Body of pancreas (tissue), 4 donors: ENCODE measurements around the gene FNDC3B. TPM values are rescaled to one million over a fixed set of nuclear protein-coding genes. Genes with fewer than 3 reads are reported as not detected.

Experiments used
- ATAC-seq: fragments of 150-250 bp; one replicate; pipeline ENCODE4 v1.9.1; 2016
- DNase-seq, 4 donors: peaks; one replicate each; pipeline ENCODE4 v3.0.0-alpha.2; 2019
- H3K27ac ChIP-seq, 4 donors: fragments of 200-600 bp; sonication (generic); 1 replicate in 3 of 4; 2 replicates in 1 of 4; pipeline versions ENCODE4 v1.5.1 to v1.6.1; 2016 to 2019; ENCODE audit warnings: mild to moderate bottlenecking in 1 of 4, mixed read lengths in 1 of 4, moderate library complexity in 1 of 4
- H3K27me3 ChIP-seq, 2 donors: fragments of 200-600 bp; sonication (generic); one replicate each; pipeline ENCODE4 v1.6.0; 2016; ENCODE audit warnings: mild to moderate bottlenecking in 1 of 2
- H3K36me3 ChIP-seq, 2 donors: fragments of 200-600 bp; sonication (generic); replicated peaks in 1 of 2; 2 replicates each; pipeline ENCODE4 v1.5.1; 2016; ENCODE audit warnings: low read depth in 2 of 2; ENCODE audit not compliant: insufficient read depth in 1 of 2
- H3K4me1 ChIP-seq: fragments of 200-600 bp; sonication (generic); one replicate; pipeline ENCODE4 v1.6.0; 2016
- H3K4me3 ChIP-seq, 2 donors: fragments of 200-600 bp; sonication (generic); 1 replicate in 1 of 2; 2 replicates in 1 of 2; pipeline ENCODE4 v1.5.1; 2016 to 2019
- H3K9me3 ChIP-seq, 3 donors: fragments of 200-600 bp; sonication (generic); 1 replicate in 2 of 3; 2 replicates in 1 of 3; pipeline ENCODE4 v1.5.1; 2016
- POLR2A ChIP-seq, 3 donors: fragments of 450-650 bp; IDR thresholded peaks; one replicate each; pipeline ENCODE4 v1.6.1; 2016; ENCODE audit warnings: antibody characterized with exemption in 3 of 3, mild to moderate bottlenecking in 2 of 3
- WGBS, 2 donors: methylation state at CpG; one replicate each; pipeline ENCODE4 v1.1.5; 2017; 5-methylcytosine and 5-hydroxymethylcytosine counted together
- intact Hi-C: fragments of 100-400 bp; cut with DNase I; formaldehyde crosslinking; loops from one replicate; pipeline ENCODE4 v1.15.1; 2023
- total RNA-seq, 2 donors: library from RNA; depleted of rRNA; stranded (reverse); fragments of >200 nt; gene quantifications; one replicate each; pipeline ENCODE4 v1.1.0, GENCODE V29; 2016
- TF ChIP-seq, protein P1 (sequence below), 7 experiments: fragments of 450-650 bp in 4 of 7; fragments of 200-600 bp in 3 of 7; sonication (generic) in 3 of 7; IDR thresholded peaks; one replicate each; pipeline ENCODE4 v1.5.1; 2016 to 2019; ENCODE audit warnings: antibody characterized with exemption in 7 of 7

The FNDC3B gene
- total RNA-seq, 2 donors from 2014 or later: 64.3 to 86.0 TPM

DNA sequence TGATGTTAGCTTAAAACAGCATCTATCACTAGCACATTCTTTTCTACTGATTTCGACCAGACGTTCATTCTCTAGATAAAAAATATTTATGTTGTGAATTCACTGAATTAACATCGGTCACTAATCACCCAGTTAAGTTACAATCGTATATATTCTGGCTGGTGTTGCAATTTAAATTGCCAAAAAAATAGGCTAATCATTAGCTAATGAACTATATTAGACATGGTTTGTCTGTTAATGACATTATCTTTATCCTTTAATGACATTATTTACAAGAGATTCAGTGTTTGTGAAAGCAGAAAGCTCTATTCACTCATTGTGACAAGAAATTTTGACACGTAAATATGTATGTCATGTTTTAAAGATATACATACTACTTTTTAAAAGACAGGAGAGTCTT lies 402.2 kb downstream of the FNDC3B start:
- ATAC-seq: no peak
- 55% methylated on average over 5 of the region's 5 CpGs for WGBS, 2 donors

DNA sequence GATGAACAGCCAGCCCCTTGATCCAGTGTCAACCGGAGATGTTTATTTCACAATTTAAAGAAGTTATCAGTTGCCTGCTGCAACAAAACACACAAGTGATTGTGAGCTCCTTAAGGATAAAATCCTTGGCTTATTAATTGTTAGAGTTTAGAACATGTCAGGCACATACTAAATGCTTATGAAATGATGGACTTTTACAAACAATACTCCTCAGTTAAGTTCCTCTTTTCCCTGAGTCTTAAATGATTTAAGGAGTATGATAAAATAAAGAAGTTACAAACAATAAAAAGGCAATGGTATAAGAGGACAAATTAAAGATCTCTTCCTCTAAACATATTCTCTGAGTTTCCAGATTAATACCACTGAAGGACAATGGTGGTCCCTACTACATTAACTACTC lies 403.2 kb downstream of the FNDC3B start:
- ATAC-seq: no peak
- Histone ChIP-seq H3K4me1 (no peaks in the 10 kb centered on the region), H3K4me3 (no peak overlapping the region), H3K9me3 (no peaks in the 10 kb centered on the region), H3K27me3 (peaks cover 0 to 2% of the 10 kb centered on the region in 2 donors), H3K36me3 (no peaks in the 10 kb centered on the region), H3K27ac (no peak overlapping the region)
- intact Hi-C loops: no loop called here
- 50 to 69% methylated on average over 1 of the region's 1 CpG for WGBS, 2 donors
- no peak for TF ChIP-seq POLR2A (IDR thresholded peaks at IDR 0.05)
- TF ChIP-seq, protein P1, sequence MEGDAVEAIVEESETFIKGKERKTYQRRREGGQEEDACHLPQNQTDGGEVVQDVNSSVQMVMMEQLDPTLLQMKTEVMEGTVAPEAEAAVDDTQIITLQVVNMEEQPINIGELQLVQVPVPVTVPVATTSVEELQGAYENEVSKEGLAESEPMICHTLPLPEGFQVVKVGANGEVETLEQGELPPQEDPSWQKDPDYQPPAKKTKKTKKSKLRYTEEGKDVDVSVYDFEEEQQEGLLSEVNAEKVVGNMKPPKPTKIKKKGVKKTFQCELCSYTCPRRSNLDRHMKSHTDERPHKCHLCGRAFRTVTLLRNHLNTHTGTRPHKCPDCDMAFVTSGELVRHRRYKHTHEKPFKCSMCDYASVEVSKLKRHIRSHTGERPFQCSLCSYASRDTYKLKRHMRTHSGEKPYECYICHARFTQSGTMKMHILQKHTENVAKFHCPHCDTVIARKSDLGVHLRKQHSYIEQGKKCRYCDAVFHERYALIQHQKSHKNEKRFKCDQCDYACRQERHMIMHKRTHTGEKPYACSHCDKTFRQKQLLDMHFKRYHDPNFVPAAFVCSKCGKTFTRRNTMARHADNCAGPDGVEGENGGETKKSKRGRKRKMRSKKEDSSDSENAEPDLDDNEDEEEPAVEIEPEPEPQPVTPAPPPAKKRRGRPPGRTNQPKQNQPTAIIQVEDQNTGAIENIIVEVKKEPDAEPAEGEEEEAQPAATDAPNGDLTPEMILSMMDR (IDR thresholded peaks at IDR 0.05): no peak
- DNase-seq: no peak

More for the DNA sequence above, 402.2 kb downstream of the FNDC3B start:
- Histone ChIP-seq H3K9me3 (no peaks in the 10 kb centered on the region), H3K4me3 (no peak overlapping the region), H3K36me3 (no peaks in the 10 kb centered on the region), H3K27ac (no peak overlapping the region), H3K27me3 (no peaks in the 10 kb centered on the region), H3K4me1 (no peaks in the 10 kb centered on the region)
- TF ChIP-seq, protein P1 (IDR thresholded peaks at IDR 0.05): no peak
- no peak for TF ChIP-seq POLR2A (IDR thresholded peaks at IDR 0.05)
- no peak for DNase-seq
- intact Hi-C loops: no loop called here

DNA sequence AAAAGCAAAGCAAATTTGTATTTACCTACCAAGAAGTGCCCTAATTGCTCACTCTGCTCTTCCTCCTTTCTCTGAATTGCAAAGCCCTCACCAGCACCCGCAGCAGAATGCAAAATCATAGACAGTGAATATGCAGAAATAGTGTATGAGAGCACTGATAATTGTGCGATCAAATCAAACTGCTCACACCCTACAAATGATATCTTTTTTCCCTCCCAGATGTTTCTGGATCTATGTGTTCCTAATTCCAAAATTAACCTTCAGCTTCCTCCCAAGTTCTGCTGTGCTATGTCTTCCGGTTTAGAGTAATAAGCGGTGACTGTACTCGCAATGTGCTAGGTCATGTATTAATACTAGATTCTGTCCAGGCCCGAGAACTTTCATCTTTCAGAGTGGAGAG lies 405.4 kb downstream of the FNDC3B start:
- TF ChIP-seq, protein P1 (IDR thresholded peaks at IDR 0.05): no peak
- TF ChIP-seq POLR2A (IDR thresholded peaks at IDR 0.05): no peak
- peaks cover 21% of the 10 kb centered on the region for H3K4me1 ChIP-seq
- H3K4me3 ChIP-seq: no peak overlapping the region
- no peaks in the 10 kb centered on the region for H3K9me3 ChIP-seq
- intact Hi-C loops: no loop called here
- no peak for DNase-seq
- no peak overlapping the region for H3K27ac ChIP-seq
- H3K36me3 ChIP-seq: no peaks in the 10 kb centered on the region
- WGBS, 2 donors: 80 to 81% methylated on average over 6 of the region's 6 CpGs
- no peak for ATAC-seq
- H3K27me3 ChIP-seq: peaks cover 0 to 24% of the 10 kb centered on the region in 2 donors

DNA sequence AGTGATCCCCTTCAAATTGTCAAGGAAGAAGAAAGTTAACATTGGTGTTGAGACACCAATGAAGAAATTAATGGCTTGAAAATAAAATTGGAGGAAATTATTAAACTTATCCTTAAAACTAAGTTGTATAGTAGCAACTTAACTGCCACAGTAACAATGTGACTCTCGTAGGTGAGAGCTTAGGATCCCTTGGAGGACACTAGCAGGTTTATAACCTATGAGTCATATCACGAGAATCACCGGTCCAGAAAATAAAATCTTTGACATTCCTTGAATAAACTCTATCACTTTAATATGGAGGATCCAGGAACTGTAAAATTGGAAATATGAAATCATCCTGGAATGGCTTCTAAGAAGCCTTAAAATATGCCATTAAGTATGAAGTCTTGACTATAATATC lies 406.8 kb downstream of the FNDC3B start:
- 74 to 75% methylated on average over 3 of the region's 3 CpGs for WGBS, 2 donors
- peaks cover 0 to 24% of the 10 kb centered on the region in 2 donors for H3K27me3 ChIP-seq
- H3K4me1 ChIP-seq: peaks cover 24% of the 10 kb centered on the region

More for the DNA sequence above, 406.8 kb downstream of the FNDC3B start:
- Histone ChIP-seq H3K27ac (no peak overlapping the region), H3K36me3 (no peaks in the 10 kb centered on the region), H3K9me3 (no peaks in the 10 kb centered on the region), H3K4me3 (no peak overlapping the region)
- ATAC-seq (no peak), DNase-seq (no peak)
- intact Hi-C loops: no loop called here
- TF ChIP-seq, protein P1 (IDR thresholded peaks at IDR 0.05): no peak
- TF ChIP-seq POLR2A (IDR thresholded peaks at IDR 0.05): no peak
